ENCODE measurements around the gene MGAT1.
A peak's percentile ranks its signal among the peaks of the same experiment; 100 is the strongest.

The MGAT1 gene

DNA sequence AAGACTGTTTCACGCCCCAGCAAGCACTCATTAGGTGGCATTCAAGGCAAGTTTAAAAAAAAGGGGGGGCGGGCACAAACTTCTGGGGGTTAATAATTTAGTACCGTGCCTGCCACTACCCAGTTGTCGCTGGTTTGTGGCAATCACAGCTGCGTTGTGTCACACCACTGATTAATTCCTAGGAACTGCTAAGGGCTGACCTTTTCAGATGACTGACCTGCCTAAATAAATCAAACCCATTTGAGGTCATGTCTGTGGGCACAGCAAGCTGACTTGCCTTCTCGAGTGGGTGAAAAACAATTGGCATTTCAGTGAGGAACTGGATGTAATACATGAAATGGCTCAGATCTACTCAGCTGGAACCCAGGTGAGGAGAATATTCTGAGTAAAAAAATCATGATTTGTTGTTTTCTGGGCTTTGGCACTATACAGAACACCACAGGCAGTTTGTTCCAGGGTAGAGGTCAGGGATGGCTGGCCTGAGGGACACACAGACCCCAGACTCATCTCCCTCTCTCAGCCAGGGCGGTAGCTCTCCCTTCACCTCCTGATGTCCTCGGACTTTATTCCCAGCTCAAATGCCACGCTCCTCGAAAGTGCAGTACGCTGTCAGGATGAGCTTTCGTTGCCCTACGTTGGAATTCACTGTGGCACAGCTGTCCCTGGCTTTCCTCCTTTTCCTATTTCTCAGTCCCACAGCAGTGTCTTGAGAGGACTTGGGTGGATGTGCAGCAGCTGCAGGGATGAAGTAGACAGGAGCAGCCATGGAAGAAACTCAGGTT lies 15.5 kb upstream of the MGAT1 start:
- in situ Hi-C loops (cut with MboI; ENCODE audit: low sequenced_read_pairs, unreplicated experiment): no loop called here
- no peak for DNase-seq (ENCODE audit: low spot score)
- TF ChIP-seq, protein P1, sequence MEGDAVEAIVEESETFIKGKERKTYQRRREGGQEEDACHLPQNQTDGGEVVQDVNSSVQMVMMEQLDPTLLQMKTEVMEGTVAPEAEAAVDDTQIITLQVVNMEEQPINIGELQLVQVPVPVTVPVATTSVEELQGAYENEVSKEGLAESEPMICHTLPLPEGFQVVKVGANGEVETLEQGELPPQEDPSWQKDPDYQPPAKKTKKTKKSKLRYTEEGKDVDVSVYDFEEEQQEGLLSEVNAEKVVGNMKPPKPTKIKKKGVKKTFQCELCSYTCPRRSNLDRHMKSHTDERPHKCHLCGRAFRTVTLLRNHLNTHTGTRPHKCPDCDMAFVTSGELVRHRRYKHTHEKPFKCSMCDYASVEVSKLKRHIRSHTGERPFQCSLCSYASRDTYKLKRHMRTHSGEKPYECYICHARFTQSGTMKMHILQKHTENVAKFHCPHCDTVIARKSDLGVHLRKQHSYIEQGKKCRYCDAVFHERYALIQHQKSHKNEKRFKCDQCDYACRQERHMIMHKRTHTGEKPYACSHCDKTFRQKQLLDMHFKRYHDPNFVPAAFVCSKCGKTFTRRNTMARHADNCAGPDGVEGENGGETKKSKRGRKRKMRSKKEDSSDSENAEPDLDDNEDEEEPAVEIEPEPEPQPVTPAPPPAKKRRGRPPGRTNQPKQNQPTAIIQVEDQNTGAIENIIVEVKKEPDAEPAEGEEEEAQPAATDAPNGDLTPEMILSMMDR (IDR thresholded peaks at IDR 0.05; ENCODE audit: borderline replicate concordance, control extremely low read depth, extremely low read depth, insufficient read depth, missing control alignments): no peak

DNA sequence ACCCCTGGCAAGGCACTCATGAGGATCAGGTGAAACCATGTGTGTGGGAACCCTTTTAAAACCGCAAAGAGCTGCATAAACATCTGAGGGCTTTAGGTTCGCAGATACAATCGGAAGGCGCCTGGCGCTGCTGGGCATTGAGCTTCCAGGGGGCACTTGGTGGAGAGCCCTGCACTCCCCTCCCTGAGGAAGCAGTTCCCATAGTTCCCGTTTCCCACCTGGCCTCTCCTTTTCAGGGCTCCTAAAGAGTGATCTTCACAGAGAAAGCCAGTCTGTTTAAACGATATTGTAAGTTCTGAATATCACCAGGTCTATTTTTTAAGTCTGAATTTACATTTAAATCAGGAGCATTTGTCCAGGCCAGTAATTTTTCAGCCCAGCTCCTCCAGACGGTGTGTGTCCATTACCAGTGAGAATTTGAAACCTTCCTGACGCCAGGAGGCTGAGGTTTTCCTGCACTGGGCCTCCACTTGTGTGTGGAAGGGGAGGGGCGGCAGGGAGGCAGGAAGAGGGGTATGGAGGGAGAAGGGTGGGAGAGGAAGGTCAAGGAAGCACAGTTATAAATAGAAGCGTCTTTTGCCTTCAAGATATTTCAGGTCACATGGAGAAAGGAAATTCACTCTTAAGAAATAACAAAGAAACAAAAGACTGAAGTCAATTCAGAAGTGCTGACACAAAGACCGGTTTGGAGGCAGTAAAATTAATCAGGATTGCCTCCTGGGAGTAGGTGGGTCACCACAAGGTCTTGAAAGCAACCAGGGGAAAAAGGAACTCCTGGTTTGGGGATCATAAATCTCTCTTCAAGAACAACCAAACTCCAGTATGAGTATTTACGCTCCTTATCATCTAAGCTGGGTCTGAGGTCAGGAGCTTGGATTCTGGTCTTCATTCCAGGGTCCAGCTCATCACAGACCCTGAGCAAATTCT lies 14.3 kb upstream of the MGAT1 start:
- DNase-seq (ENCODE audit: low spot score): no peak
- TF ChIP-seq, protein P1 (IDR thresholded peaks at IDR 0.05; ENCODE audit: borderline replicate concordance, control extremely low read depth, extremely low read depth, insufficient read depth, missing control alignments): no peak
- in situ Hi-C loops (cut with MboI; ENCODE audit: low sequenced_read_pairs, unreplicated experiment): no loop called here

DNA sequence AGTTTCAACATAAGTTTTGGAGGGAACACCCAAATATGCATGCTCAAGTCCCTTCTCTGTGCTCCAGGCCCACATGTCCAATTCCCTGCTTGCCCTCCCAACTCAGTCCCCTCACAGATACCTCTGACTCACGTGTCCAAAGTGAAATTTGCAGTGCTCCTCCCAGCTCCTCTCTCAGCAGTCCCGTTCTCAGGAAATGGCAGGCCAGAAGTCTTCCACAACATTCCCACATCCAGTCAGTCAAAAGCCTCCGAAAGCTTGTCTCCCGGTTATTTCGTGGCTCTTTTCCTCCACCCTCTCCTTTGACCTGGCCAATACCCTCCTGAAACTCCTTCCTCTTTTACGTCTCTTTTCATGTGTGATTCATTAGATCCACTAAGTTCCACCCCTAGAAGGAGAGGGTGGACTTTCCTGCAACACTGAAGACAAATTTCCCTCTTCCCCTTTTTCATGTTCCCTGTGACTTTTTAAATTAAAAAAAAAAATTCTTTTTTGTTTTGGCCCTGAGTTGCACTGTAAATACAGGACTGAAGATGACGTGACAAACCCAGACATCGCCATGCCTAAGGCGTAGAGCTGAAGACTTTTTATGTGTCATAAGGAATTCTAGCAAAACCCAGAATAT lies 12.8 kb upstream of the MGAT1 start:
- in situ Hi-C loops (cut with MboI; ENCODE audit: low sequenced_read_pairs, unreplicated experiment): no loop called here
- TF ChIP-seq, protein P1 (IDR thresholded peaks at IDR 0.05; ENCODE audit: borderline replicate concordance, control extremely low read depth, extremely low read depth, insufficient read depth, missing control alignments): no peak
- no peak for DNase-seq (ENCODE audit: low spot score)

DNA sequence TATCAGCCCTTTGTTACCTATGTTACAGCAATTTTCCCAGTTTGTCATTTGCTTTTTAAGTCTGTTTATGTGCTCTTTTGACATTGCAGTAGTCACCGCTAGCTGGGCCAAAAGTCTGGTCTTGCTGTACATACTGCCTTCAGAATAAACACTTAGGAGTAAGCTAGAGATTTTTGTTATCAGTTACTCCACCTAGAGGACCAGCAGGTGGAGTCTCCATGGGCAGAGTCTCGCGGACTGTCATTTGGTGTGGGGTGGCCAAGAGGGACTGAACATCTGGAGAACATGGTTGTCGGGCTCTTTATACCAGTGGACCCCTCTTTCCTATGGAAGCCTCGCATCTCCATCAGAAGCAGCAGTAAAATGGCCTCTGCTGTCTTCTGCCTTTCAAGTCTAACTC lies 10.8 kb upstream of the MGAT1 start:
- in situ Hi-C loops (cut with MboI; ENCODE audit: low sequenced_read_pairs, unreplicated experiment): no loop called here
- TF ChIP-seq, protein P1 (IDR thresholded peaks at IDR 0.05; ENCODE audit: borderline replicate concordance, control extremely low read depth, extremely low read depth, insufficient read depth, missing control alignments): peak; percentile 2

DNA sequence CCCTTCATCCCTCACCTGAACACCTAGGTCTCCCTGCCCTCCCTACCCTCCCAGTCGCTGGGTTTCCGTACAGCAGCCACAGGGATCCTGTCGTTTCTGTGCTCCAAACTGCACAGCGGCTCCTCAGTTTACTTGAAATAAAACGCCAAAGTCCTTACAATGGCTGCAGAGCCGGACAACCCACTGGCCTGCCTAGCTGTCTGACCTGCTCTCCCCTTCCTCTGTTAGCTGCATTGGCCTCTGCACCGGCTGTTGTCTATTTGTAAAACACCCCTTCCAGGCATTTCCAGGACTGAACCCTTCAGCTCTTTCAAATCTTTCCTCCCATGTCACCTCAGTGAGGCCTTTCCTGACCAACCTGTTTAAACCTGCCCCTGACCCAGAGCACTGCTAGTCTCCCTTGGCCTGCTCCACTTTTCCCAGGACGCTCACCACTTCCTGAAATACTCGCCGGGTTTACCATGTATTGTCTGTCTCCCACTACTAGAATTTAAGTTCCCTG lies 9.1 kb upstream of the MGAT1 start:
- in situ Hi-C loops (cut with MboI; ENCODE audit: low sequenced_read_pairs, unreplicated experiment): no loop called here
- TF ChIP-seq, protein P1 (IDR thresholded peaks at IDR 0.05; ENCODE audit: borderline replicate concordance, control extremely low read depth, extremely low read depth, insufficient read depth, missing control alignments): no peak
- DNase-seq (ENCODE audit: low spot score): no peak

More for the DNA sequence above, 10.8 kb upstream of the MGAT1 start:
- no peak for DNase-seq (ENCODE audit: low spot score)

Data from GM13976 (cell line).